SK-N-MC (cell line): Measurements from ENCODE around the gene TWNK.
A peak's percentile ranks its signal among the peaks of the same experiment; 100 is the strongest.

Experiments
- DNase-seq: peaks from one replicate; pipeline ENCODE4 v3.0.0-alpha.2; 2011; ENCODE audit warnings: low read depth, low spot score
- H3K27ac ChIP-seq: fragments of 200-600 bp; sonication (generic); 2 replicates; pipeline ENCODE4 v1.5.1; 2016; ENCODE audit warnings: mixed run types
- H3K36me3 ChIP-seq: fragments of 200-600 bp; sonication (generic); 2 replicates; pipeline ENCODE4 v1.6.1; 2017; ENCODE audit warnings: antibody characterized with exemption, low read length, mixed read lengths; ENCODE audit not compliant: insufficient read depth
- H3K4me3 ChIP-seq: fragments of 200-600 bp; sonication (generic); 2 replicates; pipeline ENCODE4 v1.5.1; 2016
- H3K9ac ChIP-seq: fragments of 200-600 bp; sonication (generic); 2 replicates; pipeline ENCODE4 v1.8.0; 2017; ENCODE audit warnings: mixed run types, mixed read lengths; ENCODE audit not compliant: insufficient read length
- H3K9me3 ChIP-seq: fragments of 200-600 bp; sonication (generic); 2 replicates; pipeline ENCODE4 v1.6.1; 2017; ENCODE audit warnings: low read depth, mild to moderate bottlenecking, antibody characterized with exemption, low read length, moderate library complexity, mixed read lengths
- EZH2 ChIP-seq: fragments of 200-600 bp; sonication (generic); IDR thresholded peaks from one replicate; pipeline ENCODE4 v1.6.1; 2017; ENCODE audit warnings: antibody characterized with exemption
- FOXP2 ChIP-seq: optimal IDR thresholded peaks from 2 replicates; pipeline ENCODE3; 2011; ENCODE audit warnings: mild to moderate bottlenecking, moderate library complexity; ENCODE audit not compliant: insufficient read depth; ENCODE audit errors: extremely low read length, control extremely low read depth
- POLR2AphosphoS5 ChIP-seq: IDR thresholded peaks from 2 replicates; pipeline ENCODE4 v1.6.1; 2012; ENCODE audit warnings: mild to moderate bottlenecking, low read depth, low read length, borderline replicate concordance

TWNK gene

GRCh38 chr10:101043363-101043707 is 56.0 kb downstream of the TWNK start:
- Histone ChIP-seq H3K9me3 (no peaks in the 10 kb centered on the region), H3K4me3 (peak overlapping the region; percentile 79), H3K27ac (peak overlapping the region; percentile 65; the same call in 1 of the 2 replicates), H3K36me3 (no peaks in the 10 kb centered on the region), H3K9ac (peak overlapping the region; percentile 67)
- DNase-seq: no peak
- TF ChIP-seq FOXP2 (no peak), EZH2 (no peak), POLR2AphosphoS5 (no peak)
